Pancreas (tissue), 10 donors: ENCODE measurements around the gene KCTD18. TPM values are rescaled to one million over a fixed set of nuclear protein-coding genes. Genes with fewer than 3 reads are reported as not detected.
A peak's percentile ranks its signal among the peaks of the same experiment; 100 is the strongest.

ENCODE experiments used
- ATAC-seq, 4 donors: fragments of 200-7000 bp; cut with Tn5 transposase; one replicate each; pipeline versions ENCODE4 v1.8.0 to v1.9.1; 2020; ENCODE audit warnings: mild to moderate bottlenecking in 4 of 4, moderate library complexity in 4 of 4
- DNase-seq, 6 donors: peaks; one replicate each; pipeline ENCODE4 v3.0.0-alpha.2; 2020
- FAIRE-seq: peaks from 2 replicates; lab custom pipeline; 2012; peaks lifted over from hg19 to GRCh38; lab: Jason Lieb, UNC
- H3K27ac ChIP-seq, 4 donors: fragments of 200-600 bp; sonication (generic); 1 replicate in 3 of 4; 2 replicates in 1 of 4; pipeline versions ENCODE4 v1.5.0 to v1.8.0; 2020
- H3K27me3 ChIP-seq, 4 donors: fragments of 200-600 bp; one replicate each; pipeline ENCODE4 v1.8.0; 2021
- H3K36me3 ChIP-seq, 3 donors: fragments of 200-600 bp; sonication (generic) in 1 of 3; one replicate each; pipeline versions ENCODE4 v1.5.0 to v1.8.0; 2020 to 2021
- H3K4me1 ChIP-seq, 3 donors: fragments of 200-600 bp; one replicate each; pipeline ENCODE4 v1.8.0; 2021
- H3K4me3 ChIP-seq, 4 donors: fragments of 200-600 bp; sonication (generic) in 2 of 4; one replicate each; pipeline versions ENCODE4 v1.5.0 to v1.8.0; 2020 to 2021
- H3K9me3 ChIP-seq, 4 donors: fragments of 200-600 bp; one replicate each; pipeline ENCODE4 v1.8.0; 2021
- WGBS, 2 donors: extraction: QIAGEN DNeasy Blood & Tissue Kit; methylation state at CpG; one replicate each; pipeline ENCODE4 v1.1.7; 2013; 5-methylcytosine and 5-hydroxymethylcytosine counted together
- intact Hi-C, 3 donors: fragments of 100-400 bp; cut with DNase I; formaldehyde crosslinking; loops; one replicate each; pipeline versions ENCODE4 v1.11.1 to v1.14.2; 2022
- polyA plus RNA-seq, 2 donors: library from polyadenylated mRNA; stranded (reverse); fragments of 200-250 nt; gene quantifications; one replicate each; pipeline ENCODE4 v1.2.3, GENCODE V29; 2013
- total RNA-seq, 6 donors: library from RNA; stranded (reverse); fragmentation: NEBNext Ultra II Directional in 4 of 6; extraction: Animal tissue kit (Norgen Biotek cat#: 25700) in 4 of 6; gene quantifications; one replicate each; pipeline versions ENCODE4 v1.2.1 to v1.2.4, GENCODE V29; 2021 to 2023
- TF ChIP-seq, protein P1 (sequence below), 4 donors: fragments of 200-600 bp; sonication (generic) in 3 of 4; IDR thresholded peaks; one replicate each; pipeline versions ENCODE4 v1.5.0 to v1.8.0; 2021; ENCODE audit warnings: antibody characterized with exemption in 4 of 4
- donor health status: healthy with polysubstance abuse.
- donor health status: DM: no; HTN: no; CAD: no; lungs with moderate emphysema.
- donor health status: DM: no; HTN: no; CAD: no.
- donor health status: control.
- donor health status: control.
- donor health status: Bipolar disorder and iron deficiency.
- donor health status: DM: yes; HTN: yes; CAD: no.
- donor health status: DM: no; HTN: no; CAD: no.
- donor health status: DM: no; HTN: no; CAD: no.
- donor health status: DM: yes; HTN: yes; CAD: no.

KCTD18 gene
- total and polyA plus RNA-seq, 8 donors, result 5.0 to 13.5 (median 9.7) TPM

DNA sequence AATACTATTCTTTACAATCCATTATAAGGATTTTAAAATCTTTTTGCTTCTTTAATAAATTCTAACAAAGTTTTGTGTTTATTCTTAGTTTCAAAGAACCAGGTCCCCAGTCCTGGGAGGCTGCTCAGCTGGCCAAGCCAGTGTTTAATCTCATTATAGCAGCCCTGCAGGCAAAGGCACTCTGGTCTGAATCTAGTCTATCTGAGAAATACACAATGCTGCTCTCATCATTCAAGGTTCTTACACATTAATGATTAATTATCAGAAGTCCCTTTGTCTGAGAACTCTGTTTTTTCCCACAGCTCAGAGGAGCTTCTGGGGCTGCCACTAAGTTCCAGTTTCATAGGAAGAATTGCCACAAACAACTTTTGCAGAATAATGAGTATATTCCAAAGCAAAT is 27.7 kb downstream of the KCTD18 start:
- Histone ChIP-seq H3K27ac (peak overlapping the region in 2 of 4 donors; percentile 24 to 43), H3K9me3 (no peaks in the 10 kb centered on the region), H3K36me3 (peaks cover 0 to 6% (median 0%) of the 10 kb centered on the region in 3 donors), H3K4me1 (peaks cover 9 to 18% (median 13%) of the 10 kb centered on the region in 3 donors), H3K27me3 (no peaks in the 10 kb centered on the region), H3K4me3 (no peak overlapping the region)
- intact Hi-C loops, result no loop called here
- TF ChIP-seq, protein P1, sequence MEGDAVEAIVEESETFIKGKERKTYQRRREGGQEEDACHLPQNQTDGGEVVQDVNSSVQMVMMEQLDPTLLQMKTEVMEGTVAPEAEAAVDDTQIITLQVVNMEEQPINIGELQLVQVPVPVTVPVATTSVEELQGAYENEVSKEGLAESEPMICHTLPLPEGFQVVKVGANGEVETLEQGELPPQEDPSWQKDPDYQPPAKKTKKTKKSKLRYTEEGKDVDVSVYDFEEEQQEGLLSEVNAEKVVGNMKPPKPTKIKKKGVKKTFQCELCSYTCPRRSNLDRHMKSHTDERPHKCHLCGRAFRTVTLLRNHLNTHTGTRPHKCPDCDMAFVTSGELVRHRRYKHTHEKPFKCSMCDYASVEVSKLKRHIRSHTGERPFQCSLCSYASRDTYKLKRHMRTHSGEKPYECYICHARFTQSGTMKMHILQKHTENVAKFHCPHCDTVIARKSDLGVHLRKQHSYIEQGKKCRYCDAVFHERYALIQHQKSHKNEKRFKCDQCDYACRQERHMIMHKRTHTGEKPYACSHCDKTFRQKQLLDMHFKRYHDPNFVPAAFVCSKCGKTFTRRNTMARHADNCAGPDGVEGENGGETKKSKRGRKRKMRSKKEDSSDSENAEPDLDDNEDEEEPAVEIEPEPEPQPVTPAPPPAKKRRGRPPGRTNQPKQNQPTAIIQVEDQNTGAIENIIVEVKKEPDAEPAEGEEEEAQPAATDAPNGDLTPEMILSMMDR (IDR thresholded peaks at IDR 0.05), result no peak
- peak in 1 of 6 donors; percentile 36 for DNase-seq
- no peak for FAIRE-seq
- peak; percentile 53 to 86 (median 76) for ATAC-seq

DNA sequence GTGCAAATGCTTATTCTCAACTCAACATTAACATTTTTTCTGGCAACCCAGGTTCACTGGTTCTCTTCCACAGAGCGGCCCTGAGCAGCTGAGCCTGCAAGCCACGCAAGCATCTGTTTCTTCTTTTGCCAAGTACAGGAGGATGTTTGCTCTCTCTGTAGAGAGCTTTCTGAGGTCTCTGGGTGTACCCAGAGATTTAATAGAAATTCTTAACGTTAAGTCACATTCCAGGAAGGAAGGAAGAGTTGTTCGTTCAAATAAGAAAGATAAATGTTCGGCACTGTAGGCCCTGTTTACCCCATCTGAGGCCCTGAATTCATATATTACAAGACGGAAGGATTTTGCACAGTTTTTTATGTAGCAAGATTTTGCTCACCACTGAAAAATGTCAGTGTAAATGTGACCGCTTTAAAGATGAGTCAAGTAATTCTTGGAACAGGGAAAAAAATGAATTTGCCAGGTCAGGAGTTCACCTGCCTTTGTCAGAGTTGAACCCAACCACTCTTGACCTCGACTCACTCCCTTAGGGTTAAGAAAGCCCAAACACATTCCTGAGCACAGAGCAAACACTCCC is 30.1 kb downstream of the KCTD18 start:
- TF ChIP-seq, protein P1 (IDR thresholded peaks at IDR 0.05), result no peak
- no peak for ATAC-seq
- 69 to 70% methylated on average over 8 of the region's 8 CpGs for WGBS, 2 donors
- peak overlapping the region in 1 of 4 donors; percentile 15 for H3K27ac ChIP-seq
- DNase-seq, result no peak
- no peak overlapping the region for H3K4me3 ChIP-seq
- FAIRE-seq, result no peak
- H3K4me1 ChIP-seq, result peaks cover 9 to 18% (median 13%) of the 10 kb centered on the region in 3 donors
- H3K36me3 ChIP-seq, result peaks cover 0 to 6% (median 5%) of the 10 kb centered on the region in 3 donors
- no peaks in the 10 kb centered on the region for H3K9me3 ChIP-seq
- no peaks in the 10 kb centered on the region for H3K27me3 ChIP-seq
- intact Hi-C loops, result loop anchor here (10.0 kb wide), 3 partner anchors 485 to 505 kb away; no protein-coding TSS in a partner anchor

DNA sequence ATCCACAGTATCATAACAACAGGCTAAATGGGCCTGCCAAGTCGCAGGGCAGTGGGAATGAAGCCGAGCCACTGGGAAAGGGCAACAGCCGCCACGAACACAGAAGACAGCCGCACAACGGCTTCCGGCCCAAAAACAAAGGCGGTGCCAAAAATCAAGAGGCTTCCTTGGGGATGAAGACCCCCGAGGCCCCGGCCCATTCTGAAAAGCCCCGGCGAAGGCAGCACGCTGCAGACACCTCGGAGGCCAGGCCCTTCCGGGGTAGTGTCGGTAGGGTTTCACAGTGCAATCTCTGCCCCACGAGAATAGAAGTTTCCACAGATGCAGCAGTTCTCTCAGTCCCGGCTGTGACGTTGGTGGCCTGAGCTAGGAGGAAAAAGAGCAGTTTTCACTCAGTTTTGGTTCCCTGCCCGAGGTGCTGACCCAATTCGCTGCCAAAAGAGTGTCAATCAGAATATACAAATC is 32.2 kb downstream of the KCTD18 start:
- H3K36me3 ChIP-seq, result peaks cover 0 to 22% (median 6%) of the 10 kb centered on the region in 3 donors
- H3K4me1 ChIP-seq, result peaks cover 4 to 11% (median 6%) of the 10 kb centered on the region in 3 donors
- 81 to 87% methylated on average over 21 of the region's 21 CpGs for WGBS, 2 donors
- H3K27ac ChIP-seq, result peak overlapping the region in 1 of 4 donors; percentile 12
- FAIRE-seq (no peak), DNase-seq (no peak), ATAC-seq (peak in 1 of 4 donors; percentile 9)
- TF ChIP-seq, protein P1 (IDR thresholded peaks at IDR 0.05), result no peak
- H3K4me3 ChIP-seq, result no peak overlapping the region
- H3K27me3 ChIP-seq, result no peaks in the 10 kb centered on the region
- intact Hi-C loops, result loop anchor here (10.0 kb wide), 3 partner anchors 483 to 503 kb away; no protein-coding TSS in a partner anchor
- H3K9me3 ChIP-seq, result no peaks in the 10 kb centered on the region

DNA sequence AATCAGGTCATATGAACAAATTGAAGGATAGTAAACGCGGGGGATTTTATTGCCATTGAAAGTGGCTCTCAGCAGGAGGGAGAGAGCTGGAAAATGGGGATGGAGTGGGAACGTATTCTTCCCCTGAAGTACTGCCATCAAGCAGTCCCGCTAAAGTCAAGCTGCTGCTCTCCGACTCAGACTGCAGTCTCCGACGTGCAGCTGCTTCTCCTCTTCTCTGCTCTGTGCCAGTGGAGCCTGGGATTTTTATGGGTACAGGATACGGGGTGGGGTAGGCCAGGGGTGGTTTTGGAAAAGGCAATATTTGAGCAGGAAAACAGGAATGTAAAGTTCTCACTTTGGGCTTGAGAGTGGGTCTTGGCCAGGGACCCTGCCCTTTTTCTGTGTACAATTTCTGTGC is 33.0 kb downstream of the KCTD18 start:
- no peak overlapping the region for H3K27ac ChIP-seq
- H3K27me3 ChIP-seq, result no peaks in the 10 kb centered on the region
- no peak overlapping the region for H3K4me3 ChIP-seq
- no peaks in the 10 kb centered on the region for H3K9me3 ChIP-seq
- TF ChIP-seq, protein P1 (IDR thresholded peaks at IDR 0.05), result no peak
- ATAC-seq (no peak), DNase-seq (no peak), FAIRE-seq (no peak)
- intact Hi-C loops, result loop anchor here (10.0 kb wide), 3 partner anchors 482 to 502 kb away; no protein-coding TSS in a partner anchor
- H3K36me3 ChIP-seq, result peaks cover 0 to 23% (median 6%) of the 10 kb centered on the region in 3 donors
- H3K4me1 ChIP-seq, result peaks cover under 1 to 7% (median 3%) of the 10 kb centered on the region in 3 donors
- 86% methylated on average over 8 of the region's 8 CpGs for WGBS, 2 donors

GRCh38 chr2:200475795-200476194 is 34.1 kb downstream of the KCTD18 start:
- Histone ChIP-seq H3K9me3 (no peaks in the 10 kb centered on the region), H3K27me3 (no peaks in the 10 kb centered on the region), H3K36me3 (peaks cover 0 to 23% (median 6%) of the 10 kb centered on the region in 3 donors), H3K4me3 (no peak overlapping the region), H3K27ac (no peak overlapping the region), H3K4me1 (no peaks in the 10 kb centered on the region)
- 81 to 86% methylated on average over 4 of the region's 4 CpGs for WGBS, 2 donors
- FAIRE-seq (no peak), ATAC-seq (no peak), DNase-seq (no peak)
- TF ChIP-seq, protein P1 (IDR thresholded peaks at IDR 0.05), result no peak
- intact Hi-C loops, result loop anchor here (10.0 kb wide), 3 partner anchors 481 to 501 kb away; no protein-coding TSS in a partner anchor
